AG09319 (cell line): ENCODE data around the gene ASPSCR1.
A peak's percentile ranks its signal among the peaks of the same experiment; 100 is the strongest.

Experiments used
- DNase-seq: peaks from one replicate; pipeline ENCODE4 v3.0.0-alpha.2; 2010; ENCODE audit warnings: low read depth; ENCODE audit errors: extremely low read depth
- TF ChIP-seq, protein P1 (sequence below): IDR thresholded peaks from 2 replicates; pipeline ENCODE4 v1.5.1; 2011; ENCODE audit warnings: low read depth, mild to moderate bottlenecking, inconsistent platforms, low read length, moderate library complexity

The ASPSCR1 gene

DNA sequence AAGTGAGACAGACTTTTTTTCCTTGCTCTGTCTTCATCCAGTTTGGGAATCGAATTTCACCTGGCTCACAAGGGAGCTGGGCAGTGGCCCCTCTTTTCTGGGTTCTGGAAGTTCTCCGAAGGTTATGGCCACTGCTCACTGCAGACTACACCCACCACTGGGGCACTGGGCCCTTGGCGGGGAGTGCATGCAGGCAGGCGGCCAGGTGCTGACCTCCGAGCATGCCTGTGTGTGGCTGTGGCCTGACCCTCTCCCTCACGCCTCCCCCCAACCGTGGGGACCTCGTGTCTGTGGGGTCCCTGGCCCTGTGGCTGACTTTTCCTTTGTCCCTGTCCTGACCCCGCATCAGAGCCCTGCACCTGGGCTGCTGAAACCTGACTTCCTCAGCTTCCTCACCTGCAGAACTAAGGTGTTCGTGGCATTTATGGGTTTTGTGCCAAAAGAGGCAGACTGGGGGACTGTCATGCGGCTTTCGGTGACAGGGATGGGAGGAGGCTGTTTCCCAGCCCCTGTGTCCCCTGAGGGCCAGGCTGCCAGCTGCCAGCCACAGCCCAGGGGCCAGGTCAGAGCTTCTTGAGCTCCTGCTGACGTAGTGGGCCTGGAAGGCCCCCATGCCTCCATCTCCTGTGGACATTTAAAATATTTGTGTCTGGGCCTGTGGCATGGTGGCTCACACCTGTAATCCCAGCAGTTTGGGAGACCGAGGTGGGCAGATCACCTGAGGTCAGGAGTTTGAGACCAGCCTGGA is 21.4 kb downstream of the ASPSCR1 start:
- TF ChIP-seq, protein P1, sequence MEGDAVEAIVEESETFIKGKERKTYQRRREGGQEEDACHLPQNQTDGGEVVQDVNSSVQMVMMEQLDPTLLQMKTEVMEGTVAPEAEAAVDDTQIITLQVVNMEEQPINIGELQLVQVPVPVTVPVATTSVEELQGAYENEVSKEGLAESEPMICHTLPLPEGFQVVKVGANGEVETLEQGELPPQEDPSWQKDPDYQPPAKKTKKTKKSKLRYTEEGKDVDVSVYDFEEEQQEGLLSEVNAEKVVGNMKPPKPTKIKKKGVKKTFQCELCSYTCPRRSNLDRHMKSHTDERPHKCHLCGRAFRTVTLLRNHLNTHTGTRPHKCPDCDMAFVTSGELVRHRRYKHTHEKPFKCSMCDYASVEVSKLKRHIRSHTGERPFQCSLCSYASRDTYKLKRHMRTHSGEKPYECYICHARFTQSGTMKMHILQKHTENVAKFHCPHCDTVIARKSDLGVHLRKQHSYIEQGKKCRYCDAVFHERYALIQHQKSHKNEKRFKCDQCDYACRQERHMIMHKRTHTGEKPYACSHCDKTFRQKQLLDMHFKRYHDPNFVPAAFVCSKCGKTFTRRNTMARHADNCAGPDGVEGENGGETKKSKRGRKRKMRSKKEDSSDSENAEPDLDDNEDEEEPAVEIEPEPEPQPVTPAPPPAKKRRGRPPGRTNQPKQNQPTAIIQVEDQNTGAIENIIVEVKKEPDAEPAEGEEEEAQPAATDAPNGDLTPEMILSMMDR, result no peak
- DNase-seq, result no peak

DNA sequence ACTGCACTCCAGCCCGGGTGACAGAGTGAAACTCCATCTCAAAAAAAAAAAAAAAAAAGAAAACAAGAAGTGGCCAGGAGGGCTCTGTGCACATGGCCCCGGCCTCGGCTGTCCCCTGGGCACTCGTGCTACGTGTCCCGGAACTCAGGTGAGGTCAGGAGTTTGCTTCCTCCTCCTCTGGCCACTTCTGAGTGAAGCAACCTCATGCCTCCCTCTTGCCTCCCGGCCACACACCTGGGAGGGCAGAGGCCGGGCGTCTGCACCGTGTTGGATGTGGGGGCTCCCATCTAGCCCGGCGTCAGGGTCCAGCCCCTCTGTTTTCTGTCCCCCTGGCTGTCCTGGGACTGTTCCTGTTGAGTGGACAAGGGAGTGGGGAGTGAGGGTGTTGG is 22.2 kb downstream of the ASPSCR1 start:
- no peak for DNase-seq
- TF ChIP-seq, protein P1, result no peak

DNA sequence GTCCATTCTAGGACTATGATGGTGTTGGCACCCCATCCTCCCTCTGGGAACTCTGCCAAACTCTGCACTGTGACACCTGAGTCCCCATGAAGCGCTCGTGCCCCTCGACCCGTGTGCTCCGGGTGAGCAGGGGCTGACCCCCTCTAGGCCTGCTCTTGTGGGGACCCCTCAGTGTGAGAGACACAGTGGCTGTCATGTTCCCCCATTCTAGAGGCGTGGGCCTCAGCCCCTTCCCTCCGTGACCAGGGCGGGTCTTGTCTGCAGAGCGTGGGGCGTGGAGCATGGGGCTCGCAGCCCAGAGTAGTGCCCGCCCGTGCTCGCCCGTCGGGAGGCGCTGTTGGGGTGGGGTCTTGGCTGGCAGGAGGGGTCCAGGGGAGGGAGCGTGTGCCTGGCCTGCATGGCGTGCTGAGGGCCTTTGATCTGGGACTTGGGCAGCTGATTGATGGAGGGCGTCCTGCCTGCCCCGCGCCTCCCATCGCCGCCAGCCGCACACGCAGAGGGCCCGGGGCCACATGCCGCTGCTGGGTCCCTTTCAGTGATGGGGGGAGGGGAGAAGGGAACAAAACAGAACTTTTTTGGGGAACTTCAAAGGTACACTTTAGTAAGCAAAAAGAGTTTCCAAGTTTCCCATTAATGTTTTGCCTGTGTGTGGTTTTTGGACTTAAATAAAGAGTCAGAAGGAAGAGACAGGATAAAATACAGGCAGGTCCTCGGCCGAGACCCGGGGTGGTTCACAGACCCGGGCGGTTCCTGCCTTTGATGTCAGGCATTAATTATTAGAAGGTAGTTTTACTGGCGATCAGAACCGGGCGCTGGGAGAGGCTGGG is 22.8 kb downstream of the ASPSCR1 start:
- TF ChIP-seq, protein P1, result no peak
- no peak for DNase-seq

DNA sequence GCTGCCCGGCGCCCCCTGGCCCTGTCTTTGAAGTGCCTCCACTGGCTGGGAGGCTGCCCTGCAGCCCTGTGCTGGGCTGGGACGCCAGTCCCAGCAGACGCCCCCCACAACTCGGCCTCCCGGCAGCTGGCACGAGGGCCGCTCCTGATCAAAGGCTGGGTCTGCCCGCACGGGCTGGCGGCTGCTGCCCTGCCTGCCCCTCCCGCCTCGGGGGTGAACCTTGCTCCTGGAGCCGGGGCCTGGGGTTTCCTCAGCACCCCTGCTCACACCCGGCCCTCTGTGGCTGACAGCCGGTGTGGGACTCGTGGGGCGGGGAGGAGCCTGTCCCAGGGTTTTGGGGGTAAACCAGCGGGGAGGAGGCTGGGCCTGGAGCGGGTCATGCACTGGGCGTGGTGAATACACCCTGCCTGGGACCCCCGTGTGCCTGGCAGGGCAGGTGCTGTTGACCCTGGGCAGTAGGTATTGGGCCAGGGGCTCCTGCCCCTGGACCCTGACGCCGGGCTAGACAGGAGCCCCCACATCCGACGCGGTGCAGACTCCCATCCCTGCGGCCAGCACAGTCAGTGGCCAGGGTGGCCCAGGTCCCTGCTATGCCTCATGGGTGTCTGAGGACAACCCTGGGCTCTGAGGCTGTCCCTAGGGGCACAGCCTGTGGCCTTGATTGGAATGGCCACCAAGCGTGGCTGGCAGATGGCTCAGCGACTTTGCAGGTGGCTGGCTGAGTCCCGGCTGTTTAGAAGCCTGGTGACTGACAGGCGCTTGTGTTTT is 23.6 kb downstream of the ASPSCR1 start:
- TF ChIP-seq, protein P1, result no peak
- no peak for DNase-seq

DNA sequence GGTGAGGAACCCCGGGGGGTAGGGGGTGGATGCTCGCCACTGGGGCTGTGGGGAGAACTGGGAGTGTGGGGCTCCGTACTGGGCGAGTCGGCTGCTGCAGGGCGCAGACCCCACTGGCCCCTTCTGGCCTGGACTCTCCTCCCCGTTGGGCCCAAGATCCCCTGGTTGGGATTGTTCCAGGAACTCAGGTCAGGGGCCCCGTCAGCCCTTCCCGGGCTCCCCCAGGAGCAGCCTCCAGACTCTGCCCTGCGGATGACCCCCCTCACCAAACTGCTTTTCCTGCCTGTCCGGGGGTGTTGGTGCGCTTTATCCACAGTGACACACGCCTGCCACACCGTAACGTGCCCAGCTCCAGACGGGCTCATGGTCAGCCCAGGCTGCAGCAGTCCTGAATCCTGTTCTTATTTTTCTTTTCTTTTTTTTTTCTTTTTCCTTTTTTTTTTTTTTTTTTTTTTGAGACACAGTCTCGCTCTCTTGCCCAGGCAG is 24.2 kb downstream of the ASPSCR1 start:
- TF ChIP-seq, protein P1, result no peak
- DNase-seq, result no peak

DNA sequence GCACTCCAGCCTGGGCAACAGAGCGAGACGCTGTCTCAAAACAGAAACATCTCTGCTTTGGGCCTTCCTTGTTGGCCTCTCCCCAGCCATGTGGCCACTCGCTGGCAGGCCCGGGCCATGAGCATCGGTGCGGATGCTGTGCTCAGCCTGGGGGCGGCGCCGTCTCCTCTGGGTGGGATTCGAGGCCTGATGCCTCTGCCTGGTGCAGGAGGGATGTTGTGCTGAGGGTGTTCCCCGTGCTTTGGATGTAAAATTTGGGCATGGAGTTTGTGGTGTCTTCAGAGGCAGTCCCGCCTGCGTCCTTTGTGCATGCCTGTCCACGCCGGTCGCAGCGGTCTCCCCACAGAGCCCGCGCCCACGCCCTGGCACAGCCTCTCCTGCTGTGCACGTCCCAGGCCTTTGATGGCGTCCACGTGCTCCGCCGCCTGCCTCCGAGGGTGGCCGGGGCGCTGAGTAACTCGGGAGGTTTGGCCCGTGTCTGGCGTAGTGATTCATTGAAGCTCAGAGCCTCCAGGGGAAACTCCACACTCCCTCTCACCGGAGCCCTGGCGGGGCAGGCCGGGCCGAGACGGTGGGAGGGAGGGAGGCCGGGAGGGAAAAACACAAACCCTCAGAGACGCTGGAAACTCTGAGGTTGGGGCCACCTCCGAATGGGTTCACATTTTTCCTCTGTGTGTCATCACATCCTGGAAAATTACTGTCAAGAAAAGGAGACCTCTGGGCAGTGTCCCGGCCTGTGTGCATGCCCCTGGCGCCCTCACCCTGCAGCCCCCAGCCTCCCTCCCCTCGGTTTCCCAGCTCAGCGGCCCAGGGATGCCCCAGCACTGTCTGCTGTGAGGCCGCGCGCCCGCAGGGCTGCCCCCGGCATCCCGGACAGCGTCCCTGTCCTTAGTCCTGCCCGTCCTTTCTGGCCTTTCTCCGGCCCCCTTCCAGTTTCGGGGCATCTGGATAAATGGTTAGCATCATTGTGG is 26.3 kb downstream of the ASPSCR1 start:
- DNase-seq, result peak; percentile 68
- TF ChIP-seq, protein P1, result no peak; the same call in none of the 2 replicates
